HG03565 (cell line): Measurements from ENCODE around the gene INPP5D.
"Not testable (repeated sequence)": the region's sequence is repeated elsewhere in the genome, so short reads cannot be mapped to it uniquely, and the experiment has no call there.

Source experiments
- ATAC-seq: cut with Tn5 transposase; IDR thresholded peaks from one replicate; pipeline ENCODE4 v1.9.1; 2021; ENCODE audit warnings: mild to moderate bottlenecking, moderate library complexity; ENCODE audit not compliant: unreplicated experiment

INPP5D gene

DNA sequence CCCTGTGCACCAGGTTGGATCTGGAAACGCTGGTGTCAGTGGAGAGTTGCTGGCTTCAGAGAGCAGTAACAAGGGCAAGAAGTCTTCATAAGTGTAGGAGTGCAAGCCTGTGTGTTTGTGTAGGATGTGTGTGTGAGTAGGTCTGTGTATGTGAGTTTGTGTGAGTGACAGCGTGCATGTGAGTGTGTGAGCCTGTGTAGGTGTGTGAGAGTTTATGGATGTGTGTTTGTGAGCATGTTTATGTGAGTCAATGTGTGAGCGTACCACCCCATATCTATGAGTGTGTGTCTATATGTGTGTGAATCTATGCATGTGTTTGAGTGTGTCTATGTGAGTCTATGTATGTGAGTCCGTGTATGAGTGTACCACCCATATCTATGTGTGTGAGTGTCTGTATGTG, 104.8 kb downstream of the INPP5D start:
- ATAC-seq, result no peak

DNA sequence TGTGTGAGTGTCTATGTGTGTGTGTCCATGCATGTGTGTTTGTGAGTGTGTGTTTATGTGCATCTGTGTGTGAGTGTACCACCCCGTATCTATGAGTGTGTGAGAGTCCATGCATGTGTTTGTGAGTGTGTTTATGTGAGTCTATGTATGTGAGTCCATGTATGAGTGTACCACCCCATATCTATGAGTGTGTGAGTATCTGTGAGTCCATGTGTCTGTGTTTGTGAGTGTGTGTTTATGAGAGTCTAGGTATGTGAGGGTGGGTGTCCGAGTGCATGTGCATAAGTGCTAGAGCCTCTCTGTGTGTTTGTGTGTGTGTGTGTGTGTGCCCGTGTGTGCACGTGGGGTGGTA, 105.4 kb downstream of the INPP5D start:
- no peak for ATAC-seq

GRCh38 chr2:233165895-233166661, 105.9 kb downstream of the INPP5D start:
- ATAC-seq, result no peak

DNA sequence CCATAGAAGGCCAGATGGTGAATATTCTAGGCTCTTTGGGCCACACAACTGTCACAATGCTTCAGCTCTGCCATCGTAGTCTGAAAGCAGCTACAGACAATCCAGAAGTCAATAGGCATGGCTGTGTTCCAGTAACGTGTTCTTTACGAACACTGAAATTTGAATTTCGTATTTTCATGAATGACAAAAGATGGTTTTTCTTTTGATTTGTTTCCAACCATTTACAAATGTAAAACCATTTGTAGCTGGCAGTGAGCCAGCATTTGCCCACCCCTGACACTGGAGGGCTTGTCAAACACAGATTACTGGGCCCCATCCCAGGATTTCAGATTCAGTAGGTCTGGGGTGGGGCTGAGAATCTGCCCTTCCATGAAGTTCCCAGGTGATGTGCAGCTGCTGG, 108.3 kb downstream of the INPP5D start:
- ATAC-seq, result no peak

GRCh38 chr2:233168919-233169318, 108.8 kb downstream of the INPP5D start:
- no peak for ATAC-seq

DNA sequence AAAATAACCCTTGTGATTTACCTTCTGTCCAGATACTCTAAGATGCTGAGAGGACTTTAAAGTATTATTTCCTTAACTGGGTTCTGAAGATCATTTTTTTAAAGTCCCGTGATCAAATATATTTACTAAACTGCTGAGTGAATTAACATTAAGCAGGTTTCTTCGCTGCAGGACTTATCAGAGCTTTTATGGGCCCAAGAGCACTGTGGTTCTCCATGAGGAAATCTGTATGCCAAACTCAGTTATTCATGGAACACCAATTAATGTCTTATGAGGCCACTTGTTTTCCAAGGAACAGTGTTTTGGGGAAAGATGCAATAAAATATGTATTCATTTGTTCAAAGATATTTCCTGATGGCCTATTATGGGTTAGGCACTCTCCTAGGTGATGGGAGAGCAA, 111.2 kb downstream of the INPP5D start:
- ATAC-seq, result no peak

GRCh38 chr2:233173115-233173514, 113.0 kb downstream of the INPP5D start:
- ATAC-seq, result no peak

DNA sequence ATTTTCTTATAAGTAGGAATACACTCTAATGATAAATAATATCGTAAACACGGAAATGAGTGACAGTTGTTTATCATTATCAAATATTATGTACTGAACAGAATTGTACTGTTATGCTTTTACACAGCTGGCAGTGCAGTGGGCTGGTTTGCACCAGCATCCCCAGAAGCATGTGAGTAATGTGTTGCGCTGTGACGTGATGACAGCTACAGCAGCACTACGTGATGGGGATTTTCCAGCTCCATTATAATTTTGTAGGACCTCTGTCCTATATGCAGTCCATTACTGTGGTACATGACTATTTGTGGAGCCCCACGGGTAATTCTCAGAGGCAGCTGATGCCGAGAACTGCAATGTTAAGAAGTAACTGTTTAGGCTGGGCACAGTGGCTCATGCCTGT, 114.0 kb downstream of the INPP5D start:
- no peak for ATAC-seq

DNA sequence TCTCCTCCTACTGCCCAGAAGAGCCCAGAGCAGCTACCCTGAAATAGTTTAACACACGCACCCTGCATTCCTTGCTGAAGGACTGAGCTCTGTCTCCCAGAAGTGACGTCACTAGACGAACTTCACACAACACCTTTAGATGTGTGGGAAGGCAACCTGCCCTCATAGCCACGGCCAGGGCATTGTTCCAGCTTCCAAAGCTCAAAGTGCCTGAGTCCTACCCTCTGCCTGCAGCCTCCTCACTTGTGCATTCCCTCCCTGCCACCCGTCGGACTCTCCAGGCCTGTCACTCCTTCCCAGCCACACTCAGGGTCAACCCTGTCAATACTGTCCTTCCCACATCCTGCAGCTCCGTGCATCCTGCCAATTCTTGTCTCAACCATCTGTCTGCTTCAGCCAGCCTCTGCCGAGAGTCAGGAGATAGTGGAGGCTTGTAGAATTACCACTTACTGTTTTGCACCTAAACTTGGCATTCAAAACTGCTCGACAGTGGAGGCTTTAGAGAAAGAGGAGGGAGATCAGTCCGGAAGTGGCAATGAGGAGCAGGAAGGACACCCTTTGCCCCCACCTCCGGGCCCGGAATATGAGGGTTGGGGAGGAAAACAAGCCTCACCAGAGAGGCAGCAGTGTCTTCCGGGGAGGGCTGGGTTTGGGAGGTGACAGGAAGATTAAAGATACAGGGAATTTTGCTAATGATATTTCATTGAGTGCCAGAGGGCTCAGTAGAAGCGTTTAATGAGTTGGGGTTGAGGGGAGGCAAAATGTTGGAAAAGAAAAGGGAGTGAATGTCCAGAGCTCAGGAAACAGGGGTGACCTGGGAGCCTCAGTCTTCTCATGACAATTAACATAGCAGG, 119.1 kb downstream of the INPP5D start:
- ATAC-seq, result no peak

GRCh38 chr2:233179848-233180366, 119.8 kb downstream of the INPP5D start:
- no peak for ATAC-seq

DNA sequence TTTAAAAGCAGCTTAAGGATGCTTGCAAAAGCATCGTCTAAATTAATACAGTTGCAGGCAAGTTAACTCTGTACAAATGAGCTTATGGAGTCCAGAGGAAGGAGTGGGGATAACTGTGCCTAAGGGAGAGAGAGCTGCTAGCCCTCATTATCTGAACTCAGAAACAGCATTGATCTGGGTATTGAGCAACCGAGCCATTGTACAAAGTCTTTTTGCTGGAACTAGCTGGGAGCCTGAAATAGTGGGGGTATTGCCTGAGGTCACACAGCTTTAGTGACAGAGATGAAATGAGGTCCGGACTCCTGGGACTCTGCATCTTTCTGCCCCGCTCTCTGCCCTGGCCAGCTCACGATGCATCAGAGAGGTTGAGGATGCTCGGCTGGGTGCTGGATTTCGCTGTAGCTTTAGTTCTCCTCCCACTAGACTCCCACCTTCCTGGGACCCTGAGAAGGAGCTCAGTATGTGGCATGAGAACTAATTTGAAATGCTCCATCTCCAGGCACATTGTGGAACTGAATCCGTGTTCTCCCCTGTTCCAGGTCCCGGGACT, 123.8 kb downstream of the INPP5D start:
- ATAC-seq, result no peak

DNA sequence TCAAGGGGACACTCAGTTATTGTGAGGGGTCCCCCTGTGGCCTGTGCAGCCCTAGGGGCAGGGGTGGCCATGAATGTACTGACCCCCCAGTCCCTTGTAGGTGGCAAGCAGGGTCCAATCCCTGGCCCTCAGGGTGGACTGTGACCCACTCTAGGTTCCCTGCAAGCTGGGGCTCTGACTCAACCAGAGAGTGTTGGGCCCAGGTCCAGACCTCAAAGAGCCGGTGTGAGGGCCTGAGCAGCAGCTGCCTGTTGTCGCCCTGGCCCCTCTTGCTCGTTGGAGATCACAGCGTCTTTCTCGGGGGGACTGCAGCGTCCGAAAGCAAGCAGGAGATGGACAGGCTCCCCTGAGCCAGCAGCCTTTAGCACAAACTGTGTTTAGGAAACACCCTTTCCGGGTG, 124.5 kb downstream of the INPP5D start:
- ATAC-seq, result no peak

DNA sequence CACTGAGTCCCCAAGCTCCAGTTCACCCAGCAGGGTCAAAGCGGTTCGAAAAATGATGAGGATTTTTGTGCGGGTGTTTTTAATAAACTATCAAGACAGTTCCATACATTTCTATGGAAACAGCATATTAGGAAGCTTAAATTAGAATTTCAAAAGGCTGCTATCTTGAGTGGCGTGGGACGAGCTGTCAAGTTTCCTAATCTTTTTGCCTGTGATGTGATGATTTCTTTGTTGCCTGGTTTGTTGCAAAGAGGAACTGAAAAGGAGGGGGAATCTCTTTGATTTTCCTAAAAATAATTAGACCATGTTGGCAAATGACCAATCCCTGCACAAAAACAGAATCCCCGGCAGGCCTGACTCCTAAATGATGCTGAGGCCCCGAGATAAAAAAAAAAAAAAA, 125.2 kb downstream of the INPP5D start:
- no peak for ATAC-seq

DNA sequence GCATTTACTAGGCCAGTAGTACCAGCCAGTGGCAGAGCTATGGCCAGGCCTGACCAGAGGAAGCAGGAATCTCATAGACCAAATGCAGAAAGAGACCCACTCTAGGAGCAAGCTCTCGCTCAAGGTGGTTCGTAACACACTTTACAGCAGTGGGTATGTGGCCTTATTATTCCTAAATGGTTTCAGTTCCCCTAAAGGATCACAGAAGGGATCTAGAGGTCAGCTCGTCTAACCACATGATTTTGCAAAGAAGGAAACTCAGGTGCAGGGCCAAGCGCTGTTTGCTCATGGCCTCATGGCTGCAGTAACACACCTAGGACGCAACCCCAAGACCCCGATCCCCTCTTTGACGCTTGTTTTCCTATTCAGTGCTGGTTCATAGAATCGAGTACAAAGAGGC, 125.8 kb downstream of the INPP5D start:
- ATAC-seq, result peak; percentile 53

DNA sequence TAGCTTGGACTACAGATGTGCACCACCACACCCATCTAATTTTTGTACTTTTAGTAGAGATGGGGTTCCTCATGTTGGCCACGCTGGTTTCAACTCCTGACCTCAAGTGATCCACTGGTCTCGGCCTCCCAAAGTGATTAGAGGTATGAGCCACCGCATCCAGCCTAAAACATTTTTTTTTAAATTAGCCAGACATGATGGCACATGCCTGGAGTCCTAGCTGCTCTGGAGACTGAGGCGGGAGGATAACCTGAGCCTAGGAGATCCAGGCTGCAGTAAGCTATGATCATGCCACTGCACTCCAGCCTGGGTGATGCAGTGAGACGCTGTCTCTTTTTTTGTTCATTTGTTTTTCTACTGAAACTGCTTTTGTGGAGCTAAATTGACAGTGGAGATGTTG, 126.7 kb downstream of the INPP5D start:
- ATAC-seq, result no peak

DNA sequence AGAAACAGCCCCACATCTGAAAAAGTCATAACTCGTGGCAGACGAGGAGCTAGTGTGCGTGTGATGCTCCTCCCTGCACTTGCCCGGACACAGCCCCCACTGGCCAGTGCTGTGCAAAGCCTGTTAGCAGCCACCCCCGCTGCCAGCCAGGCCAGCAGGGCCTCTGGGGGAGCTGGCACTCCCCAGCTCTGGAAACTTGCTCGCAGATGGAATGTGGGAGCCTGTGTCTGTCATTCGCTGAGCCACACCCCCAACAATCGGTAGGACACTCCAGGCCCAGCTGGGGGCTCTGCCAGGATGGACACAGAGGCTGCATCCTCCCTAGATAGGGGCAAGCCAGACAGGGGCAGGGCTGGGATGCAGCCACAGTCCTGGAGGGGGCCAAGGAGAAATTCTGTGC, 128.9 kb downstream of the INPP5D start:
- ATAC-seq, result no peak

GRCh38 chr2:233191016-233191415, 130.9 kb downstream of the INPP5D start:
- ATAC-seq, result not testable (repeated sequence)

DNA sequence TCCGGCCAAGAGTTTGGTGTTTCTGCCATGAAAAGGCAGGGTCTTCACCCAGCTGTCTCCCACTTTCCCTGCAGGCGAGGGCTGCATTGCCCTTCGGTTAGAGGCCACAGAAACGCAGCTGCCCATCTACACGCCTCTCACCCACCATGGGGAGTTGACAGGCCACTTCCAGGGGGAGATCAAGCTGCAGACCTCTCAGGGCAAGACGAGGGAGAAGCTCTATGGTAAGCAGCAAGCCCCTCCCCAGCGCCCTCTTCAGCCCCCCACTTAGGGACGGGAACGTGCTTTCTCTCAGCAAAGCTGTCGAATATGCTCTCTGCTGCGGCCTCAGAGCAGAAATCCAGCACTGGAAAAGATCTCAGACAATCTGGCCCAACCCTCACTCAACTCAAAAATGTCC, 133.6 kb downstream of the INPP5D start:
- no peak for ATAC-seq

- ATAC-seq, result no peak
Measured at GRCh38 chr2:233195027-233195426, 134.9 kb downstream of the INPP5D start.

DNA sequence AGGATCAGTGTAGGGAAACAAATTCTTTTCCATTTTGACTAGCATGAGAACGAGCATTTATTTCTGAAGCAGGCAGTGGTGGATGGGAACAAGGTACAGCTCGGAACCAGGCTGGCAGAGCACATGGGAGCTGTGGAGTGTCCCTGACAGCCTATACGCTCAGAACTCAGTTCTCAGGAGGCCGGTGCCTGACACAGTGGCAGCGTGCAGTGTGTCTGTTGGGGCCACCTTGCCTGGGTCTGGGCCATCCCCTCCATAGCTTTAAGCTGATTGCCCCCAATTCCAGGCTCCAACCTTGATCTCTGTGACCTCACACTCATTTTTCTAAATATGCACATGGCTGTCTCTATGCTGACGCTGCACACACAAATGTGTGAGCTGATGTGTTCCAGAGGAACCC, 136.9 kb downstream of the INPP5D start:
- no peak for ATAC-seq

- no peak for ATAC-seq
Measured at GRCh38 chr2:233198026-233198425, 137.9 kb downstream of the INPP5D start.

DNA sequence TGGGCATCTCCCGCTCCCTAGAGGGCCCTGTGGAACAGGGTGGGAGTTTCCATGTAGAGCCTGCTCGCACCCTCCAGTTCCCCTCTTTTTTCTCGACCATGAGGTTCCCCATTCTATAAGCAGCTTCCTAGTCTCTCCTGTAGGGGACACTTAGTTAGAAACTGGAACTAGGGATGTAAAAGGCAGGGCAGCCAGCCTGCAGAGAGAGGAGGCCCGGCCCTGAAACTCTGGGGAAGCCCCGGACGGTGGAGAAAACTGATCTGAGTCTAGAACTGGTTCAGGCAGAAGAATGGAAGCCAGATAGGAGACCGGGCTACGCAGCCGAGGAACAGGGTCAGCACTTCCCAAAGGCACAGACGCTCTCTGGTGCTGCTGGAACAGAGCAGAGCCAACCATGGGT, 139.7 kb downstream of the INPP5D start:
- no peak for ATAC-seq
